Mesothelial cell of epicardium (in vitro differentiated cells): ENCODE measurements around the gene ABCC8. TPM values are rescaled to one million over a fixed set of nuclear protein-coding genes. Genes with fewer than 3 reads are reported as not detected.

Source experiments
- DNase-seq, 2 experiments: peaks; one replicate each; pipeline ENCODE4 v3.0.0; 2021; ENCODE audit warnings: low spot score in 2 of 2; ENCODE audit not compliant: unreplicated experiment in 2 of 2
- H3K27ac Mint-ChIP-seq: 2 replicates; pipeline ENCODE4 v1.8.0; 2021; ENCODE audit warnings: mixed read lengths
- H3K27me3 Mint-ChIP-seq: 2 replicates; pipeline ENCODE4 v1.8.0; 2021; ENCODE audit warnings: low read depth, mixed read lengths
- H3K36me3 Mint-ChIP-seq: 2 replicates; pipeline ENCODE4 v1.8.0; 2021; ENCODE audit warnings: mixed read lengths
- H3K4me1 Mint-ChIP-seq: 2 replicates; pipeline ENCODE4 v1.8.0; 2021; ENCODE audit warnings: mixed read lengths
- H3K4me3 Mint-ChIP-seq: 2 replicates; pipeline ENCODE4 v1.8.0; 2021; ENCODE audit warnings: mild to moderate bottlenecking, moderate library complexity, mixed read lengths
- H3K9me3 Mint-ChIP-seq: 2 replicates; pipeline ENCODE4 v1.8.0; 2021; ENCODE audit warnings: mixed read lengths
- CTCF ChIP-seq: fragments of 200-600 bp; sonication (generic); IDR thresholded peaks from one replicate; pipeline ENCODE4 v1.5.0; 2021; ENCODE audit warnings: antibody characterized with exemption; ENCODE audit not compliant: unreplicated experiment
- total RNA-seq: library from RNA; stranded (reverse); gene quantifications from 3 replicates; pipeline ENCODE4 v1.2.1, GENCODE V29; 2021

The ABCC8 gene
- total RNA-seq, 1 donor from 2014 or later, result not detected

GRCh38 chr11:17408641-17409040 lies 68.0 kb downstream of the ABCC8 start:
- peaks cover 2% of the 10 kb centered on the region for H3K4me1 Mint-ChIP-seq
- DNase-seq, result no peak
- H3K36me3 Mint-ChIP-seq, result no peaks in the 10 kb centered on the region
- H3K27ac Mint-ChIP-seq, result no peak overlapping the region
- no peak for TF ChIP-seq CTCF
- H3K9me3 Mint-ChIP-seq, result no peaks in the 10 kb centered on the region
- no peak overlapping the region for H3K4me3 Mint-ChIP-seq
- peaks cover 38% of the 10 kb centered on the region for H3K27me3 Mint-ChIP-seq

DNA sequence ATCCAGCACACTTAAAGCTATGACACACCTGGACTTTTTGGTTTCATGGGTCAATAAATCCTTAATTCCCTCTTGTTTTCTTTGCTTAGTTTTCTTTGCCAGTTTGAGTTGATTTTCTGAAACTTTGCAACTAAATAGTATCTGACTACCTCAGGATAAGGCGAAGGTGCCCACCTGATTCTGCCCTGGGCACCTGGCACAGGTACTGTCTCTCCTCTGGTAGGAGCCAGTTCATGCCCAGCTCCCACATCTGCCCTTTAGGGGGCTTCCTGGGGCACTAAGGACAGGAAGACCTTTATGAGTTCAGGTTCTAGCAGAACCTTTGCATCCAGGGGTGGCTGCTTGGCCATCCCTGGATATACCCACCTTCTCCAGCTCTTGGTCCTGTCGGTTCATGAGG lies 68.6 kb downstream of the ABCC8 start:
- DNase-seq, result no peak
- no peak for TF ChIP-seq CTCF
- Mint-ChIP-seq H3K27ac (no peak overlapping the region), H3K4me3 (no peak overlapping the region), H3K9me3 (no peaks in the 10 kb centered on the region), H3K4me1 (peaks cover 2% of the 10 kb centered on the region), H3K36me3 (no peaks in the 10 kb centered on the region), H3K27me3 (peaks cover 33% of the 10 kb centered on the region)

- Mint-ChIP-seq H3K27me3 (peaks cover 29% of the 10 kb centered on the region), H3K9me3 (no peaks in the 10 kb centered on the region), H3K27ac (no peak overlapping the region), H3K36me3 (no peaks in the 10 kb centered on the region), H3K4me1 (peaks cover 2% of the 10 kb centered on the region), H3K4me3 (no peak overlapping the region)
- TF ChIP-seq CTCF, result no peak
- no peak for DNase-seq
Measured at GRCh38 chr11:17407575-17407974, 69.1 kb downstream of the ABCC8 start.

DNA sequence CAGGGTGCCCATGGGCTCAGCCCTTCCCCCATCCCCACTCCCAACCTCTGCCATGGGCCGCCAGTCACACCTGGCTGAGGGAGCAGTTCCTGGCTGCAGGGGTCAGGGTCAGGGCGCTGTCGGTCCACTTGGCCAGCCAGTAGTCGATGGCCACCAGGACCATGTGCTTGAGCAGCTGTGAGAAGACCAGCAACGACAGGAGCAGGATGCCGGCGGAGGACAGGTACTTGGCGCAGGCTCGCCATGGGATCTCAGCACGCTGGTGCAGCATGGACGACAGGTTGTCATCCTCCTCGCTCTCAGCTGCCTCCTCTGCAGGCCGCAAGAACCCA lies 69.9 kb downstream of the ABCC8 start:
- no peak for DNase-seq

GRCh38 chr11:17406082-17406817 lies 70.4 kb downstream of the ABCC8 start:
- H3K4me1 Mint-ChIP-seq, result peaks cover 2% of the 10 kb centered on the region
- no peak for DNase-seq
- H3K4me3 Mint-ChIP-seq, result no peak overlapping the region
- H3K27ac Mint-ChIP-seq, result no peak overlapping the region
- H3K9me3 Mint-ChIP-seq, result no peaks in the 10 kb centered on the region
- peaks cover 18% of the 10 kb centered on the region for H3K27me3 Mint-ChIP-seq
- no peak for TF ChIP-seq CTCF
- no peaks in the 10 kb centered on the region for H3K36me3 Mint-ChIP-seq

More for the DNA sequence above, 69.9 kb downstream of the ABCC8 start:
- H3K36me3 Mint-ChIP-seq, result no peaks in the 10 kb centered on the region
- no peak for TF ChIP-seq CTCF
- no peaks in the 10 kb centered on the region for H3K9me3 Mint-ChIP-seq
- H3K4me1 Mint-ChIP-seq, result peaks cover 2% of the 10 kb centered on the region
- H3K27ac Mint-ChIP-seq, result no peak overlapping the region
- H3K27me3 Mint-ChIP-seq, result peaks cover 22% of the 10 kb centered on the region
- H3K4me3 Mint-ChIP-seq, result no peak overlapping the region
